ENCODE measurements around the gene GPD2. TPM values are rescaled to one million over a fixed set of nuclear protein-coding genes. Genes with fewer than 3 reads are reported as not detected.

GPD2 gene
- total RNA-seq, 2 donors from 2014 or later: 20.5 to 76.8 TPM

GRCh38 chr2:156398176-156398575, 38.0 kb upstream of the GPD2 start:
- intact Hi-C loops (cut with DNase I): no loop called here
- WGBS, 2 donors: 81 to 84% methylated on average over 5 of the region's 5 CpGs
- ATAC-seq: no peak

GRCh38 chr2:156399224-156399949, 36.8 kb upstream of the GPD2 start:
- H3K4me3 ChIP-seq: peak overlapping the region in 1 of 2 donors; percentile 1
- H3K27ac ChIP-seq: peak overlapping the region; percentile 85 to 94 (median 88)
- no peaks in the 10 kb centered on the region for H3K27me3 ChIP-seq
- peaks cover 14% of the 10 kb centered on the region for H3K4me1 ChIP-seq
- TF ChIP-seq CTCF (IDR thresholded peaks at IDR 0.05) (no peak), POLR2A (IDR thresholded peaks at IDR 0.05) (peak in 2 of 3 donors; percentile 20 to 27)
- DNase-seq (peak in 3 of 4 donors; percentile 33 to 47 (median 36)), ATAC-seq (peak; percentile 3)
- WGBS, 2 donors: 17 to 19% methylated on average over 10 of the region's 10 CpGs
- no peaks in the 10 kb centered on the region for H3K36me3 ChIP-seq (replicated peaks in 1 of 2; ENCODE audit: insufficient read depth in 1 of 2, low read depth in 2 of 2)
- no peaks in the 10 kb centered on the region for H3K9me3 ChIP-seq
- intact Hi-C loops (cut with DNase I): no loop called here

More at GRCh38 chr2:156398176-156398575, 38.0 kb upstream of the GPD2 start:
- no peak overlapping the region for H3K27ac ChIP-seq
- no peaks in the 10 kb centered on the region for H3K27me3 ChIP-seq
- DNase-seq: no peak
- H3K4me3 ChIP-seq: no peak overlapping the region
- H3K9me3 ChIP-seq: no peaks in the 10 kb centered on the region
- no peaks in the 10 kb centered on the region for H3K36me3 ChIP-seq (replicated peaks in 1 of 2; ENCODE audit: insufficient read depth in 1 of 2, low read depth in 2 of 2)
- peaks cover 14% of the 10 kb centered on the region for H3K4me1 ChIP-seq
- TF ChIP-seq CTCF (IDR thresholded peaks at IDR 0.05): no peak

DNA sequence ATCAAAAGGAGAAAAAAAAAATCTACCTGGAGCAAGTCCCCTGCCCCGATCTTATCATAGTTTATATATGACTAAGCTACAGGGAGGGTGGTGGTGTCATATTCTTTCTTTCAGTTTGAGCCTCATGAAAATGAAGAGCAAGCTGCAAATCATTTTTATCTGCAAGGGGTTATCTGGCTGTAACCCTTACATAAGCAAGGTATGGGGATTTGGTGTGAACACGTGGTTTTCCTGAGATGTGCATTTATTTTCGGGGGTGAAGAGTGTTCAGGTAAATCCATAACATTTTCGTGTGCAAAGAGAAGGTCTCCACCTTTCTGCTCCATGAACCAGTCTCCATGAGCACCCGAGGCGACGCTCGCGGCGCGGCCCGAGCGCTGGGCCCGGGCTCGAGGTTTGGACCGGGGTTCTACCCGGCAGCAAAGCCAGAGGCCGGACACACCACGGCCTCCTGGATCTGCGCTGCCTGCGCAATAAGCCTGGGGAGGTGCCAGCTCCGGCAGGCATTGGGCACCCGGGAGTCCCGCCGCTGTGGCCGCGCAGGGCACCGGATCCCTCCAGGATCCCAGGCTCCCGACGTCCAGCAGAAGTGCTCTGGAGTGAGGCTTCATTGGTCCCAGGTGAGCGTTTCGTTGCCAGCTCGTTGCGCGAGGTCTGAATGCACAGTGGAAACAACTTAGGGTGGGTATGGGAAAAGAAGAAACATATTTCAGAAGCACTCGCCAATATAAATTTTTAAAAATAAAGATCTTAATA, 36.1 kb upstream of the GPD2 start:
- intact Hi-C loops (cut with DNase I): no loop called here
- Histone ChIP-seq H3K27me3 (no peaks in the 10 kb centered on the region), H3K9me3 (no peaks in the 10 kb centered on the region), H3K36me3 (replicated peaks in 1 of 2; ENCODE audit: insufficient read depth in 1 of 2, low read depth in 2 of 2) (no peaks in the 10 kb centered on the region), H3K4me3 (peak overlapping the region; percentile 1 to 67), H3K27ac (peak overlapping the region; percentile 85 to 94 (median 88)), H3K4me1 (peaks cover 14% of the 10 kb centered on the region)
- TF ChIP-seq CTCF (IDR thresholded peaks at IDR 0.05): peak in 1 of 7 experiments; percentile 0
- peak in 2 of 3 donors; percentile 57 to 58 for TF ChIP-seq POLR2A (IDR thresholded peaks at IDR 0.05)
- WGBS, 2 donors: 1% methylated on average over 12 to 35 of the region's 36 CpGs
- ATAC-seq: peak; percentile 88
- DNase-seq: peak; percentile 85 to 92 (median 90)

- Histone ChIP-seq H3K9me3 (no peaks in the 10 kb centered on the region), H3K27ac (peak overlapping the region; percentile 68 to 94 (median 88)), H3K36me3 (replicated peaks in 1 of 2; ENCODE audit: insufficient read depth in 1 of 2, low read depth in 2 of 2) (no peaks in the 10 kb centered on the region), H3K27me3 (no peaks in the 10 kb centered on the region), H3K4me3 (peak overlapping the region; percentile 1 to 67), H3K4me1 (peaks cover 20% of the 10 kb centered on the region)
- TF ChIP-seq POLR2A (IDR thresholded peaks at IDR 0.05) (peak in 1 of 3 donors; percentile 12), CTCF (IDR thresholded peaks at IDR 0.05) (peak in 2 of 7 experiments; percentile 5 to 11)
- ATAC-seq: peak; percentile 82
- peak; percentile 83 to 87 (median 83) for DNase-seq
- WGBS, 2 donors: 0 to 1% methylated on average over 19 of the region's 19 CpGs
- intact Hi-C loops (cut with DNase I): no loop called here
Observed at GRCh38 chr2:156400706-156401678, 35.2 kb upstream of the GPD2 start.
